Measurements from ENCODE around the gene LCN1.
"Not testable (repeated sequence)": the region's sequence is repeated elsewhere in the genome, so short reads cannot be mapped to it uniquely, and the experiment has no call there.

The LCN1 gene

DNA sequence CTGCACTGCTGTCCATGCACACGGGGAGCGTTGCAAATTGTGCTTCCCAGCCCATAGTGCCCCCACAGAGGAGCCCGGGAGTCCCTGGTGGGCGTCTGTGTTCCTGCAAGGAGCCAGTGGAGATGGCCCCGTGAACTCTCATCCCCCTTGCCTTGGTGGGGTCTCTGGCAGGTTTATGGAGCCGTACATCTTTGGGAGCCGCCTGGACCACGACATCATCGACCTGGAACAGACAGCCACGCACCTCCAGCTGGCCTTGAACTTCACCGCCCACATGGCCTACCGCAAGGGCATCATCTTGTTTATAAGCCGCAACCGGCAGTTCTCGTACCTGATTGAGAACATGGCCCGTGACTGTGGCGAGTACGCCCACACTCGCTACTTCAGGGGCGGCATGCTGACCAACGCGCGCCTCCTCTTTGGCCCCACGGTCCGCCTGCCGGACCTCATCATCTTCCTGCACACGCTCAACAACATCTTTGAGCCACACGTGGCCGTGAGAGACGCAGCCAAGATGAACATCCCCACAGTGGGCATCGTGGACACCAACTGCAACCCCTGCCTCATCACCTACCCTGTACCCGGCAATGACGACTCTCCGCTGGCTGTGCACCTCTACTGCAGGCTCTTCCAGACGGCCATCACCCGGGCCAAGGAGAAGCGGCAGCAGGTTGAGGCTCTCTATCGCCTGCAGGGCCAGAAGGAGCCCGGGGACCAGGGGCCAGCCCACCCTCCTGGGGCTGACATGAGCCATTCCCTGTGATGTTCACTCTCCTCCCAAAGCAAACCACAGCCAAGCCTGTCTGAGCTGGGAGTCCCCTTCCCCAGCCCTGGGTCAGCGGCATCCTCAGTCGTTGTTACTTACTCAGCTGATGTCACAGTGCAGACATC lies 17.6 kb upstream of the LCN1 start:
- no peak overlapping the region for H3K27ac ChIP-seq
- DNase-seq (ENCODE audit: low read depth, low spot score): no peak

DNA sequence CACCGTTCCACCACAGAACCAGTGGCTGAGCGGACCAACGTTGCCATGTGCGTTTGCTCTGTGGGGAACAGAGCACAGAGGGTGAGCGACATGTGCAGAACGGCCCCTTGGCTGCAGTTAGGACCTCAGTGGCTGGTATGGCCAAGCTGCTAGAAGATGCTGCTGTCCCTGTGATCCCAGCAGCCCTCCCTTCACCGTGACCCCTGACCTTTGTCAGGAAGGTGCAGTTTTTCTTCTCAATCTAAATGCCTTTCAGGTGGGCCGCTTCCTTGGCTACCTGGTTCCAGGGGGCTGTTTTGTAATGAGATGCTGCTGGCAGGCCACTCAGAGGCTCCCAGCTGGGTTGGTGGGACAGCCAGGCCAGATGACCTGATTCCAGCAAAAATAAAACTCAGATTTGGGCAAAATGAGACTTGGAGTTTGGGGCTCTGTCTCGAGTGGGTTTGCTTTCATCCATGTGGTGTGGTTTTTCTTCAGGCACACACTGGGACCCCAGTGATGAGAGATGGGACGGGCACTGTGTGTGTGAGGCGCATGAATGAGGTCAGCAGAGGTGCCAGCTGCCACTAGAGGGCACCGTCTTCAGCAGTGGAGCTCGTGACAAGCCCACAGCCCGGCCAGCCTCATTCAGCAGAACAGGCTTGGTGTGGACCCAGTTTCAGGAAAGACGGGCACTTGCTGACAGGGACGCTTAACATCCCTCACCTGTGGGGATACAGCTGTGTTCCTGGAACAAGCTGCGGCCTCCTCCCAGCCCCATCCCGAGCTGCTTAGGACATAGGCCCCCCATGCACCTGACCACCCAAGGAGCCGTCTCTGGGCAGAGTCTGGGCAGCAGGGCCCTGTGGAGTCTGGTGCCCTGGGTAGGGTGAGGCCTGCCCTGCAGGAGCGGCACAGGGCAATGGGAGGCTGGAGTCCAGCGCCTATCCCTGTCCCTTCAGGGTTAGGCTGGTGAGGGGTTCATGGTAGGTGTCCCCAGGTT lies 16.7 kb upstream of the LCN1 start:
- no peak for DNase-seq (ENCODE audit: low read depth, low spot score)
- H3K27ac ChIP-seq: no peak overlapping the region

DNA sequence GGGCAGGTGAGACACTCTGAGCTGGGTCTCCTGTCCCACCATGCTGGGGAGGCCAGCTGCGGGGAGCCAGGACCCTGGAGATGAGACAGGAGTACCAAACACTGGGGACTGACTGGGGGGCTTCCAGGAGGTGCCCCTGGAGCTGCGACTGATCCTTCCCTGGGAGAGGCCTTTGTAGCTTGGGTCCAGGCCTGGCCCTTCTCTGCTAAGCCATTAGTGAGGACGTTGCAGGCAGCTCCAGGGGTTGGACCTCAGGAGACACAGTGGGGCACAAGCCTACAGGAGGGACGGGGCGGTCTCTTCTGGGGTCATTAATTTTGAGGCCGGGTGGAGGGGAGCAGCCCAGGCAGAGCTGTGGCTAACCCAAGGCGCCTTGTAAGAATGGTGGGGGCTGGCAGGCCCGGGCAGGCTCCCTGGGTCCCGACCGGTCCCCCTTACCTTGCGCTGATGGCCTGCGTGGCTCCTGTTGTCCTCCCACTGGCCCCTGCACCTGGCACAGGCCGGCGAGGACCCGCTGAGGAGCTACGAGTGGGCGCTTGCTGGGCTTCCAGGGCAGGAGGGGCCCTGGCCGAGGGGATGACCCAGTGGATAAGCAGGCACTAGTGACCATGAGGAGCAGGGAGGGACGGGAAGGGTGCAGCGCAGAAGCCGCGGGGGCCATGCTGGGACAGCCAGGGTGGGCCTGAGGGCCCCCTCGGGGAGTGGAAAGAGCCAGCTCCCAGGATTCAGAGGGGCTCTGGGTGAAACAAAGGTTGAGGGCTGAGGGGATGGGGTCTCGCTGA lies 15.6 kb upstream of the LCN1 start:
- no peak for DNase-seq (ENCODE audit: low read depth, low spot score)
- no peak overlapping the region for H3K27ac ChIP-seq

DNA sequence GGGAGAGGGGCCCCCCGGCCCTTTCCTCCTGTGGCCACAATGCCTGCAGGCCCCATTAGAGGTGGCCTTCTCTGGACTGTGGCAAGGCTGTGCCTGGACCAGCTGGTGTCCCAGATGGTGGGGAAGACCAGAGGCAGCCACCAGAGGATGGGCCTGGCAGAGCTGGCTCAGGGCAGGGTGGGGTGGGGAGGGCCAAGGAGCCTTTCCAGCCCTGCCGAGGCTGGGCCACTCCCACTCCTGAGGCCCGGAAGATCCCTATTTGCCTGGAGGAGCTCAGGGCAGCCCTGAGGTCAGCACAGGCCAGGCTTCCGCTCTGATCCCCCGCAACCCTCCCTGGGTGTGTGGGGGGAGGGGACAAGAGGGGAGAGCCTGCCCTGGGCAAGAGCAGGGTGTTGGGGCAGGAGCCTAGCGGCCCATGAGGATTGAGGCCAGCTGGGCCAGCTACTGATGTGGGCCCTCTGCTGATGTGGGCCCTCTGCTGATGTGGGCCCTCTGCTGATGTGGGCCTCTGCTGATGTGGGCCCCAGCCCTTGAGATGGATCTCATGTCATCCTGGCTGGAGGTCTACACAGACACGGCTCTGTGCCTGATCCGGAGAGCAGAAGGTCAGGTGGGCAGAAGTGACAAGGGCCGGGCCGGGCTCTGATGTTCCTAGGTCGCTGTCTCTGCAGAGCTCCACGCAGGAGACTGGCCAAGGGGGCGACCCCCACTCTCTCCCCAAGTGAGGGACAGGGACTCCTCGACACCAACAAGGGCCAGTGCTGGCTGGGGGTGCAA lies 14.7 kb upstream of the LCN1 start:
- H3K27ac ChIP-seq: no peak overlapping the region

DNA sequence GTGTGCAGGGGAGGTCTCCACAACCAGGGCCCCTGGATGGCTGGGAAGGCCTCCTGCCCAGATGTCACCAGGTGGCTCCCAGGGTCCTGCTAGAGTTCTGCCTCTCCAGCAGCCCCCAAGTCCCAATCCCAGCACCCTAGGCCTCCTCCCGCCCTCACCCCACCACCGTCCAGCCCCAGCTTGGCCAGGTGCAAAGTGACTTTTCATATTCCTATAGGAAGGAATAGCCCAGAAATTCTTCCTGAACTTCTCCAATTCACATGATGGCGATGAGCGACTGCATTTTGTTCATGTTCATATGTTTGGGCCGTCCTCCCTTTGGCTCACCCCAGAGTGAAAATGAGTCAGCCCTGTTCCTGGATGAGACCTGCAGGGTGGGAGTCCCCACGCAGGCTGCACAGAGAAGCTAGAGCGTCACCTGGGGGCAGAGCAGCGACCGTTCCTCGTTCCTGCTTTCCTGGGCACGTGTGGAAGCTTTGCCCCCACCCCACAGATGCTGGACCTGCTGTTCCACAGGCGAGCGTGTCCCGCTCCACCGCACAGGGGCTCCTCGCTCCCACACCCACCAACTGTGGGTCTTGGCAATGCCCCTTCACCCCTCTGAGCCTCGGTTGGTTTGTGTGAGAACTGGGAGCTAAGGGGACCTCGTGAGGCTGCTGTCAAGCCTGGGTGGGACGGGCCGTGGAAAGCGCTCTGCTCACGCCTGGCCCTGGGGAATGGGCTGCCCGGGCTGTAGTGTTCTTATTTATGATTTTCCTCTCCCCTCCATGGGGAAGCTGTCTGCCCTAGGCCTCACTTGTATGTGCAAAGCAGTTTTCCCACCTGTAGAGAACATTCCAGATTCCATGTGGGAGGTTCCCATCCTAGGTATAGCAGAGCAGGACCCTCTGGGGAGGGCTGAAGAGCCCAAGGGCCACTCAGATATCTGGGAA lies 13.9 kb upstream of the LCN1 start:
- H3K27ac ChIP-seq: no peak overlapping the region
- DNase-seq (ENCODE audit: low read depth, low spot score): no peak

More for the DNA sequence above, 14.7 kb upstream of the LCN1 start:
- DNase-seq (ENCODE audit: low read depth, low spot score): no peak

DNA sequence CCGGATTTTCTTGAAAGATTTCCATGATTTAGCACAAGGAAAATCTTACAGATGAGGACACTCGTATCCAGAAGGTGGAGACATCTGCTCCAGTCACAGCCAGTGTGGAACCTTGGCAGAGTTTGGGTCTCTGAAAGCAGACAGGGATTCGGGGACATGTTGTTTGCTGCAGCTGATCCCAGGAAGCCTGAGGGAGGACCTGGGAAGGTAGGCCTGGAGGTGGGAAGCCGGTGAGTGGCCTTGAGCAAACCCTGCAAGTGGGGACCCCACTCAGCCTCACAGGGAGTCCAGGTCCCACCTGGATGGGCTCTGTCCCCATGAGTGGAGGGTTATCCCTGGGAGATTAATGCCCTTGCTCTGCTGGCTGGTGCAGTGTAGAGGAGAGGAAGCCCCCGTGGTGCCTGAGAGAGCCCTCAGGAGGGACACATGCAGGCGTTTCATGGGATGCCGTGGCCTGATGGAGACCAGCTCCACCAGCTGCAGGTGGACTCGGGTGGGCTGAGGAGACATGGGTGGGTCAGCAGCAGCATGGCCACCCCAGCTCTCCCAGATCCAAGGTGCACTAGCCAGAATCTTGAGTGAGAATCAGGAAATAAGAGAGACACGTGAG lies 12.9 kb upstream of the LCN1 start:
- DNase-seq (ENCODE audit: low read depth, low spot score): no peak

DNA sequence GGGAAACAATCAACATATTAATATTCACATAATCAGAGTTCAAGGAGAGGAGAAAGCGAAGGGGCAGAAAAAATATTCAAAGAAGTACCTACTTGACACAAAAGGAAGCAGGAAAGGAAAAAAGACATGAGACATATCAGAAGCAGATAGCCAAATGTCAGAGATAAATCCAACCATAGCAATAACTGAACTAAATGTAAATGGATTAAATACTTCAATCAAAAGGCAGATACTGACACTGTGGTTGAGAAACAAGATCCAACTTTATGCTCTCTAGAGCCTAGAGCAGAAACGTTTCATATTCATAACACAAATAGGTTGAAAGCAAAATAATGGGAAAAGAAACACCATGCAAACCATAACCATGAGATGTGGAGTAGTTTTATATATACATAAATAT lies 11.8 kb upstream of the LCN1 start:
- no peak overlapping the region for H3K27ac ChIP-seq
- no peak for DNase-seq (ENCODE audit: low read depth, low spot score)

More for the DNA sequence above, 12.9 kb upstream of the LCN1 start:
- no peak overlapping the region for H3K27ac ChIP-seq

DNA sequence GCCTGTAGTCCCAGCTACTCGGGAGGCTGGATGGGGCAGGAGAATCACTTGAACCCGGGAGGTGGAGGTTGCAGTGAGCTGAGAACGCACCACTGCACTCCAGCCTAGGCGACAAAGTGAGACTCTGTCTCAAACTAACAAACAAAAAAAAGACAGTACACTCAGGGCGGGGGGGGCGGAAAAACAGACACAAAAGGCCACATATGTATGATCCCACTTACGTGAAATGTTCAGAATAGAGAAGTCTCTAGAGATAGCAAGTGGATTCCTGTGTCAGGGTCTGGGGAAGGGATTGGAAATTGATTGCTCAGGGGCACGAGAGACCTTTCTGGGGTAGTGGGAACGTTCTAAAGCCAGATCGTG lies 9.0 kb upstream of the LCN1 start:
- DNase-seq (ENCODE audit: low read depth, low spot score): no peak
- H3K27ac ChIP-seq: no peak overlapping the region

DNA sequence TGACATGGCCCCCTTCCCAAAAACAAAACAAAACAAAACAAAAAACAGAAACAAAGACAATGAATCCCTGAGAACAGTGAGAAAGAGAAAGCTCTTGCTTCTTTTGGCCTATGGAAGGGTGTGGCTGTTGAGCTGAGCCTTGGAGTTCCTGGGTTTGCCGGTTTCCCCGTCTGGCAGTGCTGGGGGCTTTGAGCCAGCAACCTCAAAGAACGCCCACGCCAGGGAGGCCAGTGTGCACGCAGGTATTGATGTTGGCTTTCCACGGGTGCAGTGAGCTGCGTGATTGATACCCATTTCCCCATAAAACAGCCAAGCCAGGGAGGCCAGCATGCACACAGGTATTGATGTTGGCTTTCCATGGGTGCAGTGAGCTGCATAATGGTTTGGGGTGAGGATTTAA lies 8.3 kb upstream of the LCN1 start:
- no peak overlapping the region for H3K27ac ChIP-seq
- DNase-seq (ENCODE audit: low read depth, low spot score): no peak

DNA sequence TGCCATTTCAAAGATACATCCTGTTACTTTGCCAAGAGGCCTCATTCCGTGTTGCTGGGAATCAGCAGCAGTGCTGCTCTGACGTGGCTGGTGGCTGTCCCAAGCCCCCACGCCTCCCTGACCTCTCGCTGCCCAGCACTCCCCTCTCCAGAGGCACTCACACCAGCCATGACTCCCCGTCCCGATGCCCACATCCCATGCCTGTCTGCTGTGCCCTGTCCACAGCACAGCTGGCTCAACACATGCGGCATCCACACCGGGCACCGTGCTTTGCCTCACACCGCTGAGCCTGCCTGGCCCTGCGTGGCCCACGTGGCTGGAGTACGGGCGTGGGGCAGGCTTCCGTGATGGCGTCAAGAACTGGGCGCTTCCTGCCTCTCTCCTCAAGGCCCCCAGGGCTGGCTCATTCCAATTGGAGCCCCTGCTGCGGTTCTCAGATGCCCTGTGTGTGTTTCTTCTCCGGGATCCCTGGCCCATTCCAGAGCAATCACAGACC lies 7.8 kb upstream of the LCN1 start:
- no peak overlapping the region for H3K27ac ChIP-seq
- no peak for DNase-seq (ENCODE audit: low read depth, low spot score)

DNA sequence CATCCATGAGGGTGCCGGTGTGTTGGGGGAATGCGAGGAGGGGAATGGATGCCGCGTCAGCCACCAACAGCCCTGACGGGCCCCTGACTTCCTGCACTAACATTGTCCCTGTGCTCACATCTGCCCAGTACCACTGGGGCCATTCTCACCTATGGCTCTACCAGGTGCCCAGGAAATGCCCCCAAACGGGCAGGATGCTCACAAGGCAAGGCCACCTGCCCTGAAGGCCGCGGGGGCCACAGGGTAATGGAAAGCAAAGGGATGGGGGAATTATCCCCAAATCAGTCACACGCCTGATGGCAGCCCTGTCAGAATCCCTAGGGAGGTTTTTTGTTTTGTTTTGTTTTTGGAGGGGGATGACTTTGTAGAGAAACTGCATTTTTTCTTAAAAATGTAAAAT lies 7.3 kb upstream of the LCN1 start:
- DNase-seq (ENCODE audit: low read depth, low spot score); H3K27ac ChIP-seq: not testable (repeated sequence)

DNA sequence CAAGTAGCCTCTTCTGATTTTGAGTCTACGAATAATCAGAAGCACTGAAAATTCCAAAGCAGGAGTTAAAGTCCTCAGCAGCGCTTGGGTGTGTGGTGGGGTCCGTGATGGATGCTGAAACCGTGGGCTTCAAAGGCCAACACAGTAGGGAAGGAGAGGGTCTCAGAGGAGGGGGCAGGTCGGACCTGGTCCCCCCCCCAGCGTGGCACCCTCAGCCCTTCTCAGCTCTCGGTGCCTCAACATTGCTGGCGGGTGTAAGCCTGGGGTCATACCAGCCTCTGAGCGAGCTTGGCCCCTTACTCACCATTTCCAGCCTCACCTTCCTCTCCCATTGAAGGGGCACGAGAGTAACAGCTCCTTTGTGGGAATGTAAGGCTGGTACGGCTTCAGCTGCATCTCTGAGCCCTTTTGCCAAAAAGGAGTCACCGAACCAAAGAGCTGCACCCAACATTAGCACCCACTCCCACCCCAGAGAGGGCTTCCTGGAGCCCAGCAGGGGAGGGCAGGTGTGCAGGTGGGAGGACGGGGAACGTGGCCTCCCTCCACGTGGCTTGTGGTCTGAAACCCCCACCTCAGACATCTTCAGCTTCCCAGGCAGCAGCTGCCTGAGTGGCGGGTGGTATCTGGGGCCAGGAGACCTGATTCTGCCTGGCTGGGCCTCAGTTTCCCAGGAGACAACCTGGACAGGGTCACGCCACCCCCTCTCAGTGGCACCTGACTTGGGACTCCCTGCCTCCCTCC lies 6.7 kb upstream of the LCN1 start:
- DNase-seq (ENCODE audit: low read depth, low spot score): no peak
- no peak overlapping the region for H3K27ac ChIP-seq

DNA sequence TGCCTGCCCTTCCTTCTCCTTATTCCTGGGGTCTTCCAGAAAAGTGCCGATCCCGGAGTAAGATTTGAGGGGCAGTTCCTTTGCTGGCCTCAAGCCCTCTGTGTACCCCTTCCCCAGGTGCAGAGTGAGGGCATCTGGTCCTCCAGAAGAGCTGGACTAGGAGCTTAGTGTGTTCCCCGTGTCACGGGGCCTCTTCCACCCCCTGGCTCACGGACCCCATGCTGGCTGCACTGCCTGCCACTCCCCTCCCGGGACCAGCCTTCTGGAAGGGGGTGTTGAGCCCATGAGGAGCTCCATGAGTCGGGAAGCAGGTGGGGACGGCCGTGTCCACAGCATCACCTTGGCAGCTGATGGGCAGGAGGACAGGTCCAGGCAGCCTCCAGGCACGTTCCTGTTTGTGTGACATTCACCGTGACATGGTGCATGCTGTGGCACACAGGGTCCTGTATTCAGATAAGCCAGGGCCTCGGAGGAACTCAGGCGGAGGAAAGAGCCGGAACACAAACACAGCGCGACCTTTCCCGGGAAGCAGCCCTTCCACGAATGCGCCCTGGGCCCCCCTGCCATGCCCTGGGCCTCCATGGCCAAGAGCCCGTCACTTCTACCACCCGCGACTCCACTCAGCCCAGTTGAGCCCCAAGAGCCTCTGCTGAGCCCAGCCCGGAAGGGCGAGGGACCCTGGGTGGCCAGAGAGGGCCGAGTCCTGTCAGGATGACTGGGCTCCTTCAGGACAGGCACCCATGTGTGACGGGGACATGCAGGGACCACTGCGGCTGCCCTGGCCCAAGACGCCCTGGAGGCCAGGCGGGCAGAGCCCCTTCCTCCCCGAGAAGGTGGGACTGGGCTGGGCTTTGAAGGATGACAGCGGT lies 5.9 kb upstream of the LCN1 start:
- DNase-seq (ENCODE audit: low read depth, low spot score): no peak
- H3K27ac ChIP-seq: no peak overlapping the region

DNA sequence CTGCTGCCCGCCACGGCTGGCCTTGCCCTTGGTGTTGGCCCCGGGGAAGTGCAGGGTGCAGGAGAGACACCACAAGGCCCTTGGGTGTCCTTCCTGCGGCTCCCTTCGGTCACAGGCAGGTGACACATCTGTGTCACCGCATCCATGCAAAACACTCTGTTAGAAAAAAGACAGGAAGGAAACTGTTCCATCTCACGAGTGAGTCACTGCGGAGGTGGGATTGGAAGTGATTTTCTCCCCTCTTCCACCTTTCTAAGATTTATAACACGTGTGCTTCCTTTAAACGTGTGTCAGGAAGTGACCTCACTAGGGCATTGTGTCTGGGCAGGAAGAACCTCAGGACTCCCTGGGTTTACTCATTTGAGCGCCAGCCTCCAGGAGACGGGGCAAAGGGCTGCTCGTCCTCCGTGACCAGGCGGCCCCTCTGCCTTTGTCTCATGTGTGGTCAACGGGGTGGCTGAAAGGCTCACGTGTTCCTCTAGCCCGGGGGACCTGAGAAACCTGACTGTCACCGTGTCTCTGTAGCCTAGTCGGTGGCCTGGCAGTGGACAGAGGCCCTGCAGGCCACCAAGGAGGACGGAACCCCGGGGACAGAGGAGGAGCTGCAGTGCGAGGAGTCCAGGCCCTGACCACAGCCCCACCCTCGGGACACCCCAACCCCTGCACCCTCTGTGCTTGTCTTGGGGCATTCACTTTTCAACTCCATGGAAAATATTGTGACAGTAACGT lies 4.9 kb upstream of the LCN1 start:
- no peak overlapping the region for H3K27ac ChIP-seq
- no peak for DNase-seq (ENCODE audit: low read depth, low spot score)

DNA sequence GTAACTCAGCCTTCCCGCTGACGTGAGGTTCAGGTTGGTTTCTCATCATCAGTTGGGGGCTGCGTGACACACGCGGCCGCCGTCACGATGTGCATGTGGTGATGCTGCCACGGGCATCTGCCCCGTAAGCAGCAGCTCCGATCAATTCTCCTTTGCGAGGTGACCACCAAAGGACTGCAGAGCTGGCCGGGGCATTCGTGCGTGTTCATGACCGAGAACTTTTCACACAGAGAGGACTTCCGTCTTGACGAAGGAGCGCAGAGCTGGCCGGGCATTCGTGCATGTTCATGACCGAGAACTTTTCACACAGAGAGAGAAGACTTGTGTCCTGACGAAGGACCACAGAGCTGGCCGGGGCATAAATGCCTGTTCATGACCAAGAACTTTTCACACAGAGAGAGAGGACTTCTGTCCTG lies 3.8 kb upstream of the LCN1 start:
- H3K27ac ChIP-seq: no peak overlapping the region
- no peak for DNase-seq (ENCODE audit: low read depth, low spot score)

All from epithelial cell of prostate (primary cell).